SH-SY5Y (cell line): ENCODE results near the gene FOCAD.

Experiments used
- GATA2 ChIP-seq: IDR thresholded peaks from 2 replicates; pipeline ENCODE4 v1.6.1; 2011; ENCODE audit warnings: mild to moderate bottlenecking, low read depth, low read length
- GATA3 ChIP-seq: IDR thresholded peaks from 2 replicates; pipeline ENCODE4 v1.6.1; 2011; ENCODE audit warnings: low read depth, mild to moderate bottlenecking, low read length, moderate library complexity

The FOCAD gene

GRCh38 chr9:21001581-21001980, 317.5 kb downstream of the FOCAD start:
- TF ChIP-seq GATA3 (no peak), GATA2 (no peak)

- TF ChIP-seq GATA2: no peak
- TF ChIP-seq GATA3: no peak
These were observed 318.0 kb downstream of the FOCAD start for GRCh38 chr9:21002040-21002439.

GRCh38 chr9:21015129-21015815, 331.2 kb downstream of the FOCAD start:
- TF ChIP-seq GATA2 (no peak), GATA3 (no peak)

GRCh38 chr9:21015995-21016394, 331.9 kb downstream of the FOCAD start:
- no peak for TF ChIP-seq GATA3
- TF ChIP-seq GATA2: no peak

- TF ChIP-seq GATA3 (no peak), GATA2 (no peak)
These were observed 332.8 kb downstream of the FOCAD start for GRCh38 chr9:21016701-21017491.

GRCh38 chr9:21018177-21018576, 334.1 kb downstream of the FOCAD start:
- TF ChIP-seq GATA3 (no peak), GATA2 (no peak)

GRCh38 chr9:21023861-21024260, 339.8 kb downstream of the FOCAD start:
- TF ChIP-seq GATA2 (no peak), GATA3 (no peak)

- no peak for TF ChIP-seq GATA2
- TF ChIP-seq GATA3: no peak
These were observed 343.2 kb downstream of the FOCAD start for GRCh38 chr9:21027295-21027694.

GRCh38 chr9:21028466-21028865, 344.4 kb downstream of the FOCAD start:
- TF ChIP-seq GATA3: no peak
- no peak for TF ChIP-seq GATA2

- TF ChIP-seq GATA3: no peak
These were observed 345.6 kb downstream of the FOCAD start for GRCh38 chr9:21029661-21030060.

- TF ChIP-seq GATA2 (no peak), GATA3 (no peak)
These were observed 346.5 kb downstream of the FOCAD start for GRCh38 chr9:21030389-21031035.

GRCh38 chr9:21031091-21031807, 347.2 kb downstream of the FOCAD start, which contains the start of gene HACD4:
TSS of gene HACD4 (minus strand) at chr9:21031640. CDS start at chr9:21031590, 50 bp downstream.
- TF ChIP-seq GATA2: no peak
- no peak for TF ChIP-seq GATA3

GRCh38 chr9:21031808-21032183, 347.7 kb downstream of the FOCAD start:
- TF ChIP-seq GATA3 (no peak), GATA2 (no peak)

- TF ChIP-seq GATA2 (no peak), GATA3 (no peak)
These were observed 353.2 kb downstream of the FOCAD start for GRCh38 chr9:21037278-21037677.
